Activated T-cell treated with anti-CD3 and anti-CD28 coated beads, Interleukin-2, amount 50 U/mL, for 4 hours (primary cell): ENCODE data around the gene RSPO3. TPM values are rescaled to one million over a fixed set of nuclear protein-coding genes. Genes with fewer than 3 reads are reported as not detected.
A peak's percentile ranks its signal among the peaks of the same experiment; 100 is the strongest.

Experiments
- ATAC-seq, 2 donors: fragments of 200-7000 bp; cut with Tn5 transposase; one replicate each; pipeline ENCODE4 v1.10.0; 2021
- DNase-seq: peaks from one replicate; pipeline ENCODE4 v3.0.0-alpha.2; 2020
- H3K27me3 Mint-ChIP-seq: one replicate; pipeline ENCODE4 v1.8.0; 2021; ENCODE audit warnings: low read depth, mixed read lengths
- H3K36me3 Mint-ChIP-seq: one replicate; pipeline ENCODE4 v1.8.0; 2022; ENCODE audit warnings: mixed read lengths; ENCODE audit not compliant: insufficient read depth
- H3K4me1 Mint-ChIP-seq: one replicate; pipeline ENCODE4 v1.8.0; 2021; ENCODE audit warnings: low read depth, mixed read lengths
- H3K4me3 Mint-ChIP-seq: one replicate; pipeline ENCODE4 v1.8.0; 2021; ENCODE audit warnings: mild to moderate bottlenecking, moderate library complexity, mixed read lengths
- H3K9me3 Mint-ChIP-seq: one replicate; pipeline ENCODE4 v1.8.0; 2021; ENCODE audit warnings: mixed read lengths
- total RNA-seq, 3 donors: library from RNA; stranded (reverse); gene quantifications; one replicate each; pipeline ENCODE4 v1.2.1, GENCODE V29; 2021

Gene RSPO3
- total RNA-seq, 3 donors from 2014 or later, result not detected

DNA sequence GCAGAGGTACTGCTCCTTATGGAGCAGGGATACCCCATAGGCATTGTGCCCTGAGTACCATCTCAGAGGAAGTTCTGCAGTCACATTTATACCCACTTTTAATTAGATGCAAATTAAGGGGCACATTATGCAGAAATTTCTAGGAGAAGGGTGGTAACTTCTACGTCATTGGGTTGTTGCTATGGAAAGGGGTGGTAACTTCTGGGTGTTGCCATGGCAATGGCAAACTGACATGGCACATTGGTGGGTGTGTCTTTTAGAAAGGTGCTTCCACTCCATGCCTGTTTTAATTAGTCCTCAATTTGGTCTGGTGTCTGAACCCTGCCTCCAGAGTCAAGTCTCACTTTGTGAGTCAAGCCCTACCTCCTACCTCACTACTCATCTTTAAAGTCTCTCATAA lies 42.0 kb downstream of the RSPO3 start:
- no peaks in the 10 kb centered on the region for H3K9me3 Mint-ChIP-seq
- no peaks in the 10 kb centered on the region for H3K36me3 Mint-ChIP-seq
- ATAC-seq (no peak), DNase-seq (no peak)
- H3K4me1 Mint-ChIP-seq, result no peaks in the 10 kb centered on the region
- H3K4me3 Mint-ChIP-seq, result no peak overlapping the region
- H3K27me3 Mint-ChIP-seq, result no peaks in the 10 kb centered on the region

DNA sequence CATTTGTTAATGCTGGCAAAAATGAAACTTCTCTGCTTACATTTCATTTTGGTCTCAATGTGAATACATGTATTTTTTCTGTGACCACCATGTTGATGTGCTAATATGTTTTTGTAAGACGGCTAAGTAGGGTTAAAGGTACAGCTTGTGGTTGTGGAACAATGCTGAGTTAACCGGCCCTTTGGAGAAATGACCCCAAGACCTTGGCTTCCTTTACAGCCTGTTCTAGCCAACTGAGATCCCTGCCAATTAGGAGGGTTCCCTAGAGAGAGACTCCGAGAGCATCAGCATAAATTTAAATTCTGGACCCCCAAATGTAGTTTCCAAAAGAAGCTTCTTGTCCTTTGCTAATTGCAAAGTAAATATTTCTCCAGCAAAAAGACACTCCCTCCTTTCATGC lies 44.4 kb downstream of the RSPO3 start:
- Mint-ChIP-seq H3K36me3 (no peaks in the 10 kb centered on the region), H3K4me1 (no peaks in the 10 kb centered on the region), H3K4me3 (no peak overlapping the region), H3K9me3 (no peaks in the 10 kb centered on the region), H3K27me3 (peaks cover 3% of the 10 kb centered on the region)
- ATAC-seq (no peak), DNase-seq (no peak)

DNA sequence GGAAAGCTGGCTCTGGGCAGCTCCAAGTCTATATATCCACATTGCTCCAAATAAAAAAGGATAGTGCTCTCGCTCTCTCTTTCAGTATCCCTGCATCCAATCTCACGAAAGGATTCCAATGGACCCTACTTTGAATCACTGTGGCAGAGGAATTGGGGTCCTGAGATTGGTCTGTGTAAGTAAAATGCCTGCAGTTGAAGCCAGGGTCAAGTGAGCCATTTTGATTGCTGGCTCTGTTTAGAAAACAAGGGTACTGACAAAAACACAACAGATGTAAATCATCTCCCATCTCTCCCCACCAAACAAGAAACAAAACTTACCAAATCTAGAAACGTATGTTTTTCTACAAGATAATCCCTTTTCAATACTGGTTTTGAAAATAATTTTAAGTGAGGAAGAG lies 45.6 kb downstream of the RSPO3 start:
- Mint-ChIP-seq H3K9me3 (no peaks in the 10 kb centered on the region), H3K4me3 (no peak overlapping the region), H3K36me3 (no peaks in the 10 kb centered on the region), H3K4me1 (no peaks in the 10 kb centered on the region), H3K27me3 (peaks cover 6% of the 10 kb centered on the region)
- DNase-seq (no peak), ATAC-seq (no peak)

DNA sequence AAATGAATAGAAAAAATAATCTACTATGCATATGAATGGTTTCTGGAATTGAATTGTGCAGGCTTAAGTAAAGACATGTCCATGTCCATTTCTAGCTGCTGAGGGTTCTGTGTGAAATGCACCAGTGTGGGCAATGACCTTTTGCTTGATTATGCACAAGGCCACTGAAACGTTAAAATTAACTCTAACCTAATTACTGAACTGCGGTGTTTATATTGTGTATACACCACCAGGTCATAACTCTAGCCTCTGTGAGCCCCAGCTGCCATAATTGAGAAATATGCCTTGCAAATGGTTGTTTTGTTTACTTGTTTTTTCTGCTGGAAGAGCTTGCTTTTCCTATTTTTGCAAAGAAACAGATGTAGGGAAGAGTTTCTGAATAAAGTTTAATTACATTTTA lies 46.1 kb downstream of the RSPO3 start:
- Mint-ChIP-seq H3K4me1 (no peaks in the 10 kb centered on the region), H3K27me3 (peaks cover 6% of the 10 kb centered on the region), H3K4me3 (no peak overlapping the region), H3K36me3 (no peaks in the 10 kb centered on the region), H3K9me3 (no peaks in the 10 kb centered on the region)
- ATAC-seq (no peak), DNase-seq (no peak)

DNA sequence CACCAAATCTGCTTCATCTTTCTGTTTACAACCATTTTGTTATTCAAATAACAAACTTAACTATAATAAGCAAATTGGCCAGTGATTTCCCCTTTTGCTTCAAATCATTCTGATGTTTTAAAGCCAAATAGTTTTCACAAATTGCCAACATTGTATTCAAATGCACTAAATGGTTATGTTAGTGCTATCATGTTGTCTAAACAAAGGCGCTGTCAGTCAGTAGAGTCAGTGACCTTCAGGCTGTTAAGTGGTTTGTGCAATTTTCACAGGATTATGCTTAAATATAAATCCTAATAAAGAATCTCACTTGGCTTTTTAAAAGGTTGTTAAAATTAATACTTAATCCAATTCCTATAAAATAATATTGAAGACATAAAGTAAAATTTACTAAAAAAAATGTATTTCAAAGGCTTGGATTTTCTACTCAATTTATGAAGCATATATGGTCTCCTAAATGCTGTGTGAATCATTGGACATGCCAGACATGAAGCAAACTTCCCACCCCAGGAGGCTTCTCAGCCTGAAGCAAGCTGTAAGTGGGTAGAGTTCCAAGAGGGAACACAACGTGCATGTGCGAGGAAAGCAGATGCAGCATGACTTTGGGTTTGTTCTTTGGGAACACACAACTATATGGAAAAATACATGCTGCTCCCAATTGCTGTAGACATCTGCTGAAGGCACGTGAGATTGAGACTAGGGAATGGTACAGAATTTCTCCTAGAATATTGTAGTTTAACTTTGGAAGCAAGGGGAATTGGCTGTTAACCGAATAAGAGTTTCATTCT lies 54.9 kb downstream of the RSPO3 start:
- Mint-ChIP-seq H3K9me3 (no peaks in the 10 kb centered on the region), H3K4me3 (no peak overlapping the region), H3K36me3 (no peaks in the 10 kb centered on the region), H3K4me1 (no peaks in the 10 kb centered on the region), H3K27me3 (peaks cover 11% of the 10 kb centered on the region)
- ATAC-seq (no peak), DNase-seq (no peak)

DNA sequence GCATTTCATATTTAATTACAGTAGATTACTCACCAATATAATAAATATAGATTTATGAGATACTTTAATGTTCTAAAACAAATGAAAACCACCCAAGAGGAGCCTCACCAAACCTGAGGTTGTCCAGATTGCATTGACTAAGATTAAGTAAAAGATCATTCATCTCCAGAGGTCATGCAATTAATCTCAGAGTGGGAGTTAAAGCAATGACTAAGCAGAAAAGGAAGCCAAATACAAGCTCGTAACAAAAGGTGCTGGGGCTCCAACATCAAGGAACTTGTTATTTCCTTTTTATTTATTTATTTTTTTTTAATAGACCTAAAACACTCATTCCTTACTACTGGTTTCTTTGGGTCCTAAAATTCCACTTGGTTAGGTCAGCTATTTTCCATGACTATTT lies 57.7 kb downstream of the RSPO3 start:
- no peaks in the 10 kb centered on the region for H3K36me3 Mint-ChIP-seq
- H3K4me3 Mint-ChIP-seq, result no peak overlapping the region
- no peaks in the 10 kb centered on the region for H3K9me3 Mint-ChIP-seq
- peaks cover 14% of the 10 kb centered on the region for H3K27me3 Mint-ChIP-seq
- H3K4me1 Mint-ChIP-seq, result no peaks in the 10 kb centered on the region
- DNase-seq (no peak), ATAC-seq (no peak)

DNA sequence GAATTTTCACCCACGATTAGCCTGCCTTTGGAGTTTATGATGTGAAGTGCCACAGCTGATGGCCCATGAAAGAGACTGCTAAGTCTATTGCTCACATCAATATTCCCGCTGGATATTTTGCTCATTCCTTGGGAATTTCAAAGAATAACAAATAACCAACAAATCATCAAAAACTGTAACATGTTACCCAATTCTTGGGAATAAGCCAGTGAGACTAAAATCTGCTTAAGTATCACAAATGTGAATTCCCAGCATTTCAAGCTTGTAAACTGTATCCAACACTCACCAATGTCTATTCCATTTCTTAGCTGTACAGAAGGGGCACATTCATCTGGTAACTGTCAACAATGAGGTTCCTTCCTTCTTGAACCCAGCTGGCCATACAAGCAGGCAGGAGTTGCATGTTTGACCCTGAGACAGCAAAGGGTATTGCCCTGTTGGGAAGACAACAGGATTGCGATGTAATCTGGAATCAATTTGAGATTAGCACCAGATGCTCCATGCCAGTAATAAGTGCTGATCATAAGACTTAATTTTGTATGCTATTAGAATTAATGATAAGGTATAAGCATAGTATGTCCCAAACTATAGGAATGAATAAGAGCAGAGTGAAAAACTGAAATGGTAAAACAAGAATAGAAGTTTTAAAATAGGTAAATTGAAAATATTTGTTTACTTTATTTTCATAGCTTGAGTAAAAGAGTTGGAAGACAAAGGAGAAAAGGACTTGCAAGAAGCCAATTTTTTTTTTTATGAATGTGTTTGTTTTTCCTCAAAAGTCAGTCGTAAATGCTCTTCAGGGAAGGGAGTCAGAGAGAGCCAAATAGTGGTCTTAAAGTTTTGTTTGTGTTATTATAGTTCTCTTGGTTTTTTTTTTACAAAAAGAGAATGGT lies 58.8 kb downstream of the RSPO3 start:
- no peak overlapping the region for H3K4me3 Mint-ChIP-seq
- peaks cover 14% of the 10 kb centered on the region for H3K27me3 Mint-ChIP-seq

DNA sequence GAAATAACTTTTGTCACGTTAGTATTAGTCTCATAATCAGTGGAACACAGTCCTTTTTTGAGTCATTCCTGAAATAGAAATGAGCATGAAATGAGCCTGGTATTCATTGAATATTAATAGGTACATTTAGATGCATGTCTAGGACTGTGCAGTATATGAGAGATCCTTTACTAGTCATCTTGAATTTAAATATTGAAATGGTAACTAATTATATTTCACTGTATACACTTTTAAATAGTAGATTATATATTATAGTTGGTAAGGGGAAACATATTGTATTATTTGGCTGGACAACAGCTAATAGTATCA lies 59.4 kb downstream of the RSPO3 start:
- ATAC-seq (no peak), DNase-seq (no peak)
- Mint-ChIP-seq H3K36me3 (no peaks in the 10 kb centered on the region), H3K27me3 (peaks cover 15% of the 10 kb centered on the region), H3K4me1 (no peaks in the 10 kb centered on the region), H3K4me3 (no peak overlapping the region), H3K9me3 (no peaks in the 10 kb centered on the region)

More for the DNA sequence above, 58.8 kb downstream of the RSPO3 start:
- Mint-ChIP-seq H3K36me3 (no peaks in the 10 kb centered on the region), H3K9me3 (no peaks in the 10 kb centered on the region), H3K4me1 (no peaks in the 10 kb centered on the region)
- ATAC-seq (no peak), DNase-seq (no peak)

DNA sequence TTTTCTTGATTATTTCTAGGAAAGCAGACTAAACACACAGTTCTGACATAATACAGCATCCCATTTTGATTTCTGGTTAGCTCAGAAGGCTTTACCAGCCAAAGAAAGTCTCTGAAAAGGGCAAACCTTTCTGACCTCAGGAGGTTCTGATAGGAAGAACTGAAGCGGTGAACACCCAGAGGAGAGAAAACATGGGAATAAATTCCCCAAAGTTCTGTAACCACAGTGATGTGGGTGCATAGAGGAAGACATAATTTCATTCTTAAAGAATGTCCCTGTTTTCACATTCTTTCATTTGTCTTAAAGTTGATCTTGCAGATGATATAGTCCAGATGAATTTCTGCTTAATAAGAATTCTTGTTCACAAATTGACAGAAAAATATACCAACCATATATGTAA lies 60.3 kb downstream of the RSPO3 start:
- H3K36me3 Mint-ChIP-seq, result no peaks in the 10 kb centered on the region
- no peaks in the 10 kb centered on the region for H3K9me3 Mint-ChIP-seq
- no peak overlapping the region for H3K4me3 Mint-ChIP-seq
- H3K4me1 Mint-ChIP-seq, result no peaks in the 10 kb centered on the region
- DNase-seq (no peak), ATAC-seq (no peak)
- H3K27me3 Mint-ChIP-seq, result peaks cover 14% of the 10 kb centered on the region

DNA sequence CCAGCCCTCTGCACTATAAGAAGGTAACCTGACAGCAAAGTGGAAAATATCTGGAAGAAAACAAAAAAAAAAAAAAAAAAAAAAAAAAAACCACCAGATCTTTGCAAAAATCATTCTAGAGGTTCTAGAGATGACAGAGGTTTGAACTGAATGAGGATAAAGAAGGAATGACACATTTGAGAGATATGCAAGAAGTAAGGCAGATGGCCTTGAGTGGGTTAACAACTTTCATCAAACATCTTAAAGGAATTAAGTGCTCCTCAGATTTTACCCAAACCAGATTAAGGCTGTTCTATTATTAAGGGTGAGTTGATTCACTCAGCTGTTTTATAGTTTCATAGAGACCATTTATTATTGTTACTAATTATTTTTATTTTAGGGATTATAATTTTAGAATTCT lies 62.0 kb downstream of the RSPO3 start:
- no peaks in the 10 kb centered on the region for H3K9me3 Mint-ChIP-seq
- H3K4me1 Mint-ChIP-seq, result no peaks in the 10 kb centered on the region
- H3K4me3 Mint-ChIP-seq, result no peak overlapping the region
- no peak for ATAC-seq
- DNase-seq, result no peak
- no peaks in the 10 kb centered on the region for H3K36me3 Mint-ChIP-seq
- peaks cover 14% of the 10 kb centered on the region for H3K27me3 Mint-ChIP-seq

DNA sequence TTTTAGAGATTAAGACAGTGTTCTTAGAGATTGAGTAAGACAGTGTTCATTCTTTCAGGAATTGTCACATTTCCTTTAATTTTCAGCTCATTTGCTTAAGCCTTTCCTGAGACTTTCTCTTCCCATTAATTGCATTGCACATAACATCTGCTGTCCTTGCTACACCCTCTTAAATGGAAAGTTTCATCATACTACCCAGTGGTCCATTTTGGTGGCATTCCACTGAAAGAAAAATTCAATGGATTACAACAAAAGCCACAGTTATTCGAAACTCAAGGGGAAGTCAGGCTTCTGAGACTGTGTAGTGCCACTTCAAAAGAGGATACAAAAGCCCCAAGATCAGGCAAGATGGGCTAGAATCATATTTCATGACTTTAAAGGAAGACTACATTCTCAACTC lies 64.0 kb downstream of the RSPO3 start:
- Mint-ChIP-seq H3K27me3 (peaks cover 10% of the 10 kb centered on the region), H3K4me3 (no peak overlapping the region), H3K4me1 (no peaks in the 10 kb centered on the region), H3K9me3 (no peaks in the 10 kb centered on the region), H3K36me3 (no peaks in the 10 kb centered on the region)
- ATAC-seq (no peak), DNase-seq (no peak)

DNA sequence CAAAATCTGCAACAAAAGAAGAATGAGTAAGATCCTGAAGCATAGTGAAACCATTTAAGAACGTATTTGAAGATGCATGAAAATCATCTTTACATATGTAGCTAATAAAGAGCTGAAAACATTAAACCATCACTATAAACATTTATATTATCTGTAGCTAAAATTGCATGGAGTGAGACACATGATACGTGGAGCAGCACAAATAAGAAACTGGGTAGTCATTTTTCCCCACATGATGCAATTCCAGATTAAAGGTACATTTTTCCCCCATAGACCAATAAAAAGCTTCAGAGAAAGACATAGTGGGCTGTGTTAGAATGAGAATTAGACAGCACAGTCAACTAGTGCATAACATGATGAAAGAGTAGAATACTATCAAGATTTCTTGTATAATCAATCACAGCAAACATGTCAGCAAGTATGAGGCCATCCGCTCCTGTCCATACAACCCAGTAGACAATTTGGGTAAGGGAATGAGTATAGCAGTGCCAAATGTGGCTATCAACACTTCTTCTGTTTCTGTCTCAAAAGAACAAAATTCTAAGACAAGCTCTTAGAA lies 67.0 kb downstream of the RSPO3 start:
- Mint-ChIP-seq H3K36me3 (no peaks in the 10 kb centered on the region), H3K9me3 (no peaks in the 10 kb centered on the region), H3K27me3 (peaks cover 7% of the 10 kb centered on the region), H3K4me1 (no peaks in the 10 kb centered on the region), H3K4me3 (no peak overlapping the region)
- no peak for DNase-seq
- no peak for ATAC-seq

DNA sequence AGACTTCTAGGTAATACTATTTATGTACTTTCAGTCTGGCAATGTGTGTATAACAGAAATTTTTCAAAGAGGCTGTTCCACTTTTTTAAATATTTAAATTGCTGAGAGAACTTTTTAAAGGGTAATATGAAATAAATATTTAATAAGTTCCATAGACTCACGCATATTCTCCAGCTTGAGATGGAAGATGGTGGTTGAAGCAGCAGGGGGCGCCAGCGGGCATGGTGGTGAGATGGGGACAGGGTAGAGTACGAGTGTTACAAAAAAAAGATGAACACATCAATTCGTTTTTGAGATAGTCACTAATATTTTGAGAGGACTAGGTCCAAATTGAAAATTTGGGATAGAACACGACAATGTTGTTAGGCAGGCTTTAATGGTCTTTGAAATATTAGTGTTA lies 68.4 kb downstream of the RSPO3 start:
- H3K4me3 Mint-ChIP-seq, result no peak overlapping the region
- H3K9me3 Mint-ChIP-seq, result no peaks in the 10 kb centered on the region
- ATAC-seq, result no peak
- peaks cover 4% of the 10 kb centered on the region for H3K27me3 Mint-ChIP-seq
- no peaks in the 10 kb centered on the region for H3K4me1 Mint-ChIP-seq
- H3K36me3 Mint-ChIP-seq, result no peaks in the 10 kb centered on the region
- peak; percentile 43 for DNase-seq

DNA sequence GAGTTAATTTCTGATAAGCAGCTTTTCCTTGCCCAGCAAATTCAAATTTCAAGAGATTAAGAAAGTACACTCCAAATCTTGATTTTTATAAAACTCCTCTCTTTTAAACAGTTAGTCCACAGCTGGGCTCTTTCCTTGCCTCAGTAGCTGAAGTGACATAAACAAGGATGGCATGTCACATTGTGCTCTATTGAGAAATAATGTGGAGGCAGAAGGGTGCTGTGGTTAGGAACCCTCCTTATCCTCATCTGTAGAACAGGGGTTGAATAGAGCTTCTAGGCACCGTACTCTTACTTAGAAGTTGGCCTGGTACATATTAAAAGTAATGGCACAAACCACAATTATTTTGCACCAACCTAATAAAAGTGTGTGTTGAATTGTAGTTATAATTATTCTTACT lies 70.3 kb downstream of the RSPO3 start:
- no peaks in the 10 kb centered on the region for H3K9me3 Mint-ChIP-seq
- no peaks in the 10 kb centered on the region for H3K36me3 Mint-ChIP-seq
- H3K4me3 Mint-ChIP-seq, result no peak overlapping the region
- peaks cover under 1% of the 10 kb centered on the region for H3K27me3 Mint-ChIP-seq
- ATAC-seq, result no peak
- no peak for DNase-seq
- H3K4me1 Mint-ChIP-seq, result no peaks in the 10 kb centered on the region

DNA sequence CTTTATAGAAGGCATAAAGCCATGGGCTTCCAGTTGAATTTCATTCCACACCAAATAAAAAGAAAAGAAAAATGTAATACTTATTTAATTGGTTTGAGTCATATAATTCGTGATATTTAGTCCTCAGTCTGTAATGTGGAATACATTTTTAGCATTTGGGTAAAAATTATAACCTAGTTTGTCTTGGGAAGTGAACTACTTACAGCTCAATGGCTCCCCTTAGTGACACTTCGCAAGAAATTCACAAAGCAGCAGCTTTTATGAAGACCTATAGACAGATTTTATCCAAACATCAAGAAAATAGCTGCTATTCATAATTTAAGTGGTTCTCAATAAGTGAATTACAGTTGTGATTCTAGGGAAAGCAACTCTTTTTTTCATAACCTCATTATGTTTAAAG lies 72.1 kb downstream of the RSPO3 start:
- no peak for DNase-seq
- Mint-ChIP-seq H3K4me1 (no peaks in the 10 kb centered on the region), H3K36me3 (no peaks in the 10 kb centered on the region), H3K9me3 (no peaks in the 10 kb centered on the region), H3K27me3 (peaks cover 3% of the 10 kb centered on the region), H3K4me3 (no peak overlapping the region)
- no peak for ATAC-seq
